H1 (cell line): ENCODE results near the gene HDGFL3. TPM values are rescaled to one million over a fixed set of nuclear protein-coding genes. Genes with fewer than 3 reads are reported as not detected.
"Not testable (repeated sequence)": the region's sequence is repeated elsewhere in the genome, so short reads cannot be mapped to it uniquely, and the experiment has no call there.

Experiments
- CTCF ChIA-PET: fragments of 300-600 bp; sonication (Branson Sonifier 250); formaldehyde crosslinking; loops from one replicate; lab custom pipeline; 2021; ENCODE audit not compliant: partially characterized antibody; lab: Charles Lee
- POLR2A ChIA-PET: fragments of 300-600 bp; sonication (Branson Sonifier 250); formaldehyde crosslinking; loops from one replicate; lab custom pipeline; 2021; ENCODE audit warnings: inconsistent platforms; ENCODE audit not compliant: partially characterized antibody; lab: Charles Lee
- DNase-seq, 2 experiments: peaks; one replicate each; pipeline versions ENCODE4 v3.0.0 to v3.0.0-alpha.2; 2010 to 2022; ENCODE audit warnings: low spot score in 2 of 2, low read depth in 1 of 2, mixed read lengths in 1 of 2
- FAIRE-seq: peaks from 2 replicates; lab custom pipeline; 2011; peaks lifted over from hg19 to GRCh38; lab: Jason Lieb, UNC
- H2AFZ ChIP-seq: 2 replicates; pipeline ENCODE4 v1.8.1; 2012; ENCODE audit warnings: low read length, inconsistent platforms
- H2AK5ac ChIP-seq: 2 replicates; pipeline ENCODE4 v1.6.1; 2013; ENCODE audit warnings: low read depth, low read length
- H2BK120ac ChIP-seq: replicated peaks from 2 replicates; pipeline ENCODE3; 2013; ENCODE audit warnings: low read depth, low read length, inconsistent platforms
- H2BK12ac ChIP-seq: 2 replicates; pipeline ENCODE4 v1.6.1; 2013; ENCODE audit warnings: low read depth, low read length
- H2BK15ac ChIP-seq: 2 replicates; pipeline ENCODE4 v1.6.1; 2013; ENCODE audit warnings: low read length
- H2BK20ac ChIP-seq: 2 replicates; pipeline ENCODE4 v1.6.1; 2013; ENCODE audit warnings: low read length
- H2BK5ac ChIP-seq: 2 replicates; pipeline ENCODE4 v1.6.1; 2013; ENCODE audit warnings: low read depth, low read length
- H3K14ac ChIP-seq: 2 replicates; pipeline ENCODE4 v1.6.1; 2013; ENCODE audit warnings: inconsistent platforms; ENCODE audit not compliant: insufficient read length
- H3K18ac ChIP-seq: 2 replicates; pipeline ENCODE4 v1.6.1; 2013; ENCODE audit warnings: low read length; ENCODE audit errors: extremely low read depth
- H3K23ac ChIP-seq: 2 replicates; pipeline ENCODE4 v1.6.1; 2013; ENCODE audit warnings: inconsistent platforms; ENCODE audit not compliant: insufficient read length
- H3K23me2 ChIP-seq: 2 replicates; pipeline ENCODE4 v1.6.1; 2013; ENCODE audit warnings: low read depth, low read length
- H3K27ac ChIP-seq: 2 replicates; pipeline ENCODE4 v1.6.1; 2011; ENCODE audit warnings: low read depth, low read length, inconsistent platforms
- H3K27me3 ChIP-seq, 4 experiments: replicated peaks in 1 of 4; 1 replicate in 1 of 4; 2 replicates in 3 of 4; pipeline versions ENCODE4 v1.6.1 to v1.8.1; 2011 to 2013; ENCODE audit warnings: low read length in 3 of 4, mild to moderate bottlenecking in 3 of 4, inconsistent platforms in 2 of 4, mixed read lengths in 2 of 4, moderate library complexity in 1 of 4; ENCODE audit not compliant: control insufficient read depth in 3 of 4, insufficient read depth in 3 of 4; ENCODE audit errors: extremely low read depth in 1 of 4
- H3K36me3 ChIP-seq, 4 experiments: 2 replicates each; pipeline versions ENCODE4 v1.6.1 to v1.8.1; 2011 to 2013; ENCODE audit warnings: mild to moderate bottlenecking in 4 of 4, low read length in 3 of 4, moderate library complexity in 2 of 4, control low read depth in 1 of 4, inconsistent platforms in 1 of 4; ENCODE audit not compliant: insufficient read depth in 4 of 4, control insufficient read depth in 2 of 4
- H3K4ac ChIP-seq: replicated peaks from 2 replicates; pipeline ENCODE3; 2013; ENCODE audit warnings: low read length, low read depth, mixed read lengths, inconsistent platforms; ENCODE audit not compliant: insufficient read length
- H3K4me1 ChIP-seq, 4 experiments: replicated peaks in 1 of 4; 1 replicate in 1 of 4; 2 replicates in 3 of 4; pipeline versions ENCODE4 v1.6.1 to v1.8.1; 2011 to 2013; ENCODE audit warnings: low read length in 3 of 4, inconsistent platforms in 2 of 4, mixed read lengths in 1 of 4; ENCODE audit not compliant: insufficient read depth in 4 of 4, control insufficient read depth in 3 of 4
- H3K4me2 ChIP-seq, 2 experiments: 2 replicates each; pipeline versions ENCODE4 v1.6.1 to v1.8.1; 2011 to 2013; ENCODE audit warnings: low read depth in 2 of 2, low read length in 2 of 2, control low read depth in 1 of 2, inconsistent platforms in 1 of 2, mild to moderate bottlenecking in 1 of 2; ENCODE audit not compliant: insufficient read depth in 1 of 2
- H3K4me3 ChIP-seq, 4 experiments: fragments of 200-600, 300-600 bp in 1 of 4; sonication (generic), shearing (Covaris generic), sonication (Bioruptor Twin) in 1 of 4; 2 replicates each; pipeline versions ENCODE4 v1.5.1 to v1.8.1; 2011 to 2016; ENCODE audit warnings: low read length in 4 of 4, low read depth in 3 of 4, control low read depth in 2 of 4, inconsistent platforms in 2 of 4, mild to moderate bottlenecking in 2 of 4, mixed read lengths in 1 of 4, moderate library complexity in 1 of 4; ENCODE audit not compliant: insufficient read depth in 2 of 4; ENCODE audit errors: extremely low read depth in 1 of 4
- H3K56ac ChIP-seq: replicated peaks from 2 replicates; pipeline ENCODE3; 2013; ENCODE audit warnings: low read depth, mild to moderate bottlenecking, mixed read lengths, low read length, inconsistent platforms; ENCODE audit not compliant: insufficient read length
- H3K79me1 ChIP-seq: 2 replicates; pipeline ENCODE4 v1.6.1; 2013; ENCODE audit warnings: low read depth, low read length, control low read depth
- H3K79me2 ChIP-seq, 2 experiments: 2 replicates each; pipeline versions ENCODE4 v1.6.1 to v1.8.1; 2012 to 2013; ENCODE audit warnings: low read length in 2 of 2, mild to moderate bottlenecking in 2 of 2, inconsistent platforms in 1 of 2; ENCODE audit not compliant: insufficient read depth in 2 of 2, control insufficient read depth in 1 of 2
- H3K9ac ChIP-seq, 4 experiments: replicated peaks in 1 of 4; 1 replicate in 1 of 4; 2 replicates in 3 of 4; pipeline versions ENCODE4 v1.6.1 to v1.8.1; 2011 to 2013; ENCODE audit warnings: low read depth in 3 of 4, low read length in 3 of 4, control low read depth in 2 of 4, mild to moderate bottlenecking in 2 of 4, moderate library complexity in 2 of 4, inconsistent platforms in 1 of 4; ENCODE audit errors: extremely low read depth in 1 of 4
- H3K9me3 ChIP-seq, 2 experiments: 2 replicates each; pipeline versions ENCODE4 v1.6.1 to v1.8.1; 2012 to 2013; ENCODE audit warnings: mild to moderate bottlenecking in 2 of 2, moderate library complexity in 2 of 2, control low read depth in 1 of 2, inconsistent platforms in 1 of 2, low read depth in 1 of 2, low read length in 1 of 2, mixed read lengths in 1 of 2; ENCODE audit not compliant: insufficient read depth in 2 of 2
- H4K20me1 ChIP-seq, 2 experiments: replicated peaks in 1 of 2; 2 replicates each; pipeline versions ENCODE3 to v1.8.1; 2011 to 2013; ENCODE audit warnings: inconsistent platforms in 2 of 2, low read length in 2 of 2, mild to moderate bottlenecking in 1 of 2; ENCODE audit not compliant: insufficient read depth in 2 of 2, control insufficient read depth in 1 of 2
- H4K5ac ChIP-seq: 2 replicates; pipeline ENCODE4 v1.6.1; 2013; ENCODE audit warnings: low read length, low read depth, mixed read lengths, inconsistent platforms; ENCODE audit not compliant: insufficient read length
- H4K8ac ChIP-seq: 2 replicates; pipeline ENCODE4 v1.8.0; 2013; ENCODE audit warnings: mild to moderate bottlenecking, moderate library complexity, low read length, inconsistent platforms; ENCODE audit not compliant: insufficient read depth; ENCODE audit errors: extremely low read depth
- H4K91ac ChIP-seq: replicated peaks from 2 replicates; pipeline ENCODE3; 2013; ENCODE audit warnings: low read length, mixed read lengths, inconsistent platforms; ENCODE audit not compliant: insufficient read length
- CTCF ChIP-seq, 3 experiments: IDR thresholded peaks; 1 replicate in 2 of 3; 2 replicates in 1 of 3; pipeline versions ENCODE4 v1.5.1 to v1.6.1; 2011; ENCODE audit warnings: low read length in 3 of 3, mild to moderate bottlenecking in 3 of 3, inconsistent platforms in 2 of 3, low read depth in 1 of 3, moderate library complexity in 1 of 3; ENCODE audit not compliant: insufficient read depth in 1 of 3; ENCODE audit errors: control extremely low read depth in 1 of 3
- RAD21 ChIP-seq, 2 experiments: IDR thresholded peaks in 1 of 2; conservative IDR thresholded peaks in 1 of 2; 2 replicates each; pipeline ENCODE4 v1.6.1; 2011; ENCODE audit warnings: low read depth in 2 of 2, low read length in 2 of 2, improper control_type of control experiment in 1 of 2, inconsistent platforms in 1 of 2, mild to moderate bottlenecking in 1 of 2, moderate library complexity in 1 of 2
- YY1 ChIP-seq: IDR thresholded peaks from 2 replicates; pipeline ENCODE4 v1.6.1; 2011; ENCODE audit warnings: low read depth, mild to moderate bottlenecking, low read length
- WGBS, 2 experiments: shearing (Covaris generic) in 1 of 2; methylation state at CpG; one replicate each; pipeline versions ENCODE4 v1.1.6 to v1.1.7; 2013 to 2015; ENCODE audit warnings: low lambda C conversion rate in 2 of 2, mixed read lengths in 2 of 2, inconsistent platforms in 1 of 2, low coverage in 1 of 2, missing lambda C conversion rate in 1 of 2; ENCODE audit not compliant: insufficient replicate concordance in 2 of 2, insufficient coverage in 1 of 2, insufficient read length in 1 of 2; ENCODE audit errors: extremely low coverage in 1 of 2, missing lambda C conversion rate in 1 of 2; 5-methylcytosine and 5-hydroxymethylcytosine counted together
- polyA plus RNA-seq, 7 experiments: library from polyadenylated mRNA; depleted of rRNA in 3 of 7; stranded (reverse) in 5 of 7; unstranded in 2 of 7; fragments of >200 nt in 5 of 7; fragments of 200-250 nt in 2 of 7; gene quantifications; 1 replicate in 5 of 7; 2 replicates in 1 of 7; 4 replicates in 1 of 7; pipeline versions ENCODE4 v1.2.1 to v1.2.3, GENCODE V29; 2011 to 2013; ENCODE audit warnings: missing spikeins in 2 of 7, mixed read lengths in 2 of 7
- total RNA-seq: library from RNA; stranded (reverse); fragmentation: NEBNext Ultra II Directional; extraction: Animal tissue kit (Norgen Biotek cat#: 25700); gene quantifications from 2 replicates; pipeline ENCODE4 v1.2.1, GENCODE V29; 2021

HDGFL3 gene
- total and polyA plus RNA-seq, 2 of the 8 experiments (the other 6 are each of a cell fraction or from before 2014, with no cell fraction given): 14.1 to 149 TPM

GRCh38 chr15:83085461-83085860 lies 122.2 kb downstream of the HDGFL3 start:
- H3K4me3 ChIP-seq, H3K4me1 ChIP-seq, H3K9ac ChIP-seq, FAIRE-seq, H3K79me1 ChIP-seq, H4K8ac ChIP-seq, H3K36me3 ChIP-seq, H2BK20ac ChIP-seq, H4K5ac ChIP-seq, H3K4ac ChIP-seq, H3K14ac ChIP-seq, H2BK15ac ChIP-seq, H3K27ac ChIP-seq, H2BK12ac ChIP-seq, H2BK5ac ChIP-seq, H2BK120ac ChIP-seq, POLR2A ChIA-PET, H3K18ac ChIP-seq, H4K91ac ChIP-seq, H3K4me2 ChIP-seq: not testable (repeated sequence)
- WGBS, 2 experiments: 78% methylated on average over 3 of the region's 3 CpGs; no CpG with 5 or more reads in 1 of the 2 experiments
- CTCF ChIA-PET: interaction anchor here (1.5 to 1.8 kb wide), 2 partner anchors 9 to 17 kb away, joined by 3 to 4 read pairs; no protein-coding TSS in a partner anchor
- peak; percentile 14 to 32 (median 15); a peak in 2 of 4 replicates for TF ChIP-seq CTCF (IDR thresholded peaks at IDR 0.05; ENCODE audit: control extremely low read depth in 1 of 3, insufficient read depth in 1 of 3, low read depth in 1 of 3, low read length in 3 of 3)
- TF ChIP-seq RAD21 (IDR thresholded peaks at IDR 0.05 in 1 of 2, conservative IDR thresholded peaks at IDR 0.05 in 1 of 2; ENCODE audit: low read depth in 2 of 2, low read length in 2 of 2): peak; percentile 9 to 31; a peak in 2 of 4 replicates
- 0 out of 2 replicates have a peak, but pooled peaks have one; percentile 18 for TF ChIP-seq YY1
- TF ChIP-seq, all 59 proteins: peak for 3; not testable (repeated sequence) for 56
- not testable (repeated sequence) for H3K9me3 ChIP-seq, H3K27me3 ChIP-seq, H3K23me2 ChIP-seq, H3K79me2 ChIP-seq, H3K23ac ChIP-seq, H2AK5ac ChIP-seq, H3K56ac ChIP-seq, H4K20me1 ChIP-seq, H2AFZ ChIP-seq, DNase-seq
